Prostate gland (tissue), 2 donors: ENCODE data around the gene CDC45. TPM values are rescaled to one million over a fixed set of nuclear protein-coding genes. Genes with fewer than 3 reads are reported as not detected.

Experiments
- DNase-seq: peaks from one replicate; pipeline ENCODE4 v3.0.0-alpha.2; 2019; ENCODE audit warnings: low spot score
- H3K27ac ChIP-seq, 2 donors: fragments of 200-600 bp; sonication (generic); 2 replicates each; pipeline ENCODE4 v1.5.1; 2017 to 2019
- H3K27me3 ChIP-seq: fragments of 200-600 bp; sonication (generic); replicated peaks from 2 replicates; pipeline ENCODE4 v1.5.1; 2019; ENCODE audit not compliant: insufficient read depth
- H3K36me3 ChIP-seq, 2 donors: fragments of 200-600 bp; sonication (generic); 1 replicate in 1 of 2; 2 replicates in 1 of 2; pipeline versions ENCODE4 v1.5.1 to v1.8.1; 2017 to 2019
- H3K4me1 ChIP-seq: fragments of 200-600 bp; sonication (generic); replicated peaks from 2 replicates; pipeline ENCODE4 v1.5.1; 2019
- H3K4me3 ChIP-seq, 2 donors: fragments of 200-600 bp; sonication (generic); 2 replicates each; pipeline ENCODE4 v1.5.1; 2017 to 2019
- H3K9me3 ChIP-seq: fragments of 200-600 bp; sonication (generic); 2 replicates; pipeline ENCODE4 v1.5.1; 2017
- POLR2A ChIP-seq: fragments of 450-650 bp; IDR thresholded peaks from one replicate; pipeline ENCODE4 v1.6.1; 2016; ENCODE audit warnings: antibody characterized with exemption, mild to moderate bottlenecking
- POLR2AphosphoS5 ChIP-seq: sonication (generic); formaldehyde crosslinking; IDR thresholded peaks from one replicate; pipeline ENCODE4 v1.6.1; 2017; ENCODE audit warnings: antibody characterized with exemption
- whole genome bisulfite sequencing: methylation state at CpG from one replicate; pipeline ENCODE4 v1.1.5; 2018; 5-methylcytosine and 5-hydroxymethylcytosine counted together
- intact Hi-C: fragments of 100-400 bp; cut with DNase I; formaldehyde crosslinking; loops from one replicate; pipeline ENCODE4 v1.14.2; 2022
- total RNA-seq, 2 donors: library from RNA; depleted of rRNA; stranded (reverse); fragments of >200 nt; gene quantifications; one replicate each; pipeline ENCODE4 v1.1.0, GENCODE V29; 2016
- TF ChIP-seq, protein P1 (sequence below), 4 experiments: fragments of 200-600 bp in 2 of 4; fragments of 450-650 bp in 2 of 4; sonication (generic) in 2 of 4; IDR thresholded peaks; 1 replicate in 3 of 4; 2 replicates in 1 of 4; pipeline ENCODE4 v1.5.1; 2016 to 2019; ENCODE audit warnings: antibody characterized with exemption in 4 of 4, mild to moderate bottlenecking in 2 of 4, moderate library complexity in 2 of 4

Gene CDC45
- total RNA-seq, 2 donors from 2014 or later: 2.0 to 11.5 TPM

DNA sequence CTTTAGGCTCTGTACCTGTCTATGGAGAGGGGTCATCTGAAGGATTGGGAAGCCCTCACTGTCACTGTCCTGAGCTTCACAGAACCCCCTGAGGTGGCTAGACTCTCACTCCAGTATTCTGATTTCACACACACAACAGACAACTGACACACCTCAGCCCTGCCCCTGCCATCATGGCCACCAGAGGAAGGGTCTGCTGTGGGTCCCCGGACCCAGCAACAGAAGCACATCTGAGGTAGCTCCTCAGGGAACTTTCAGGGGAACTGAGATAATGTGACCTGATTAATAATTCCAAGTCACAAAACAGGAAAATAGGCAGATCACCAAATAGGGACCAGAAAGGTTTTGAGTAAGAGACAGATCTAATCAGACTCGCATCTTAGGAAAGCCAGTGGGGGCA, 24.7 kb upstream of the CDC45 start:
- intact Hi-C loops: no loop called here
- no peak overlapping the region for H3K27ac ChIP-seq
- TF ChIP-seq POLR2A: no peak
- TF ChIP-seq, protein P1, sequence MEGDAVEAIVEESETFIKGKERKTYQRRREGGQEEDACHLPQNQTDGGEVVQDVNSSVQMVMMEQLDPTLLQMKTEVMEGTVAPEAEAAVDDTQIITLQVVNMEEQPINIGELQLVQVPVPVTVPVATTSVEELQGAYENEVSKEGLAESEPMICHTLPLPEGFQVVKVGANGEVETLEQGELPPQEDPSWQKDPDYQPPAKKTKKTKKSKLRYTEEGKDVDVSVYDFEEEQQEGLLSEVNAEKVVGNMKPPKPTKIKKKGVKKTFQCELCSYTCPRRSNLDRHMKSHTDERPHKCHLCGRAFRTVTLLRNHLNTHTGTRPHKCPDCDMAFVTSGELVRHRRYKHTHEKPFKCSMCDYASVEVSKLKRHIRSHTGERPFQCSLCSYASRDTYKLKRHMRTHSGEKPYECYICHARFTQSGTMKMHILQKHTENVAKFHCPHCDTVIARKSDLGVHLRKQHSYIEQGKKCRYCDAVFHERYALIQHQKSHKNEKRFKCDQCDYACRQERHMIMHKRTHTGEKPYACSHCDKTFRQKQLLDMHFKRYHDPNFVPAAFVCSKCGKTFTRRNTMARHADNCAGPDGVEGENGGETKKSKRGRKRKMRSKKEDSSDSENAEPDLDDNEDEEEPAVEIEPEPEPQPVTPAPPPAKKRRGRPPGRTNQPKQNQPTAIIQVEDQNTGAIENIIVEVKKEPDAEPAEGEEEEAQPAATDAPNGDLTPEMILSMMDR (IDR thresholded peaks at IDR 0.05): no peak
- no peak for TF ChIP-seq POLR2AphosphoS5
- no peak overlapping the region for H3K4me3 ChIP-seq
- H3K4me1 ChIP-seq: no peaks in the 10 kb centered on the region
- no peak for DNase-seq
- 91% methylated on average over 2 of the region's 2 CpGs for WGBS
- peaks cover 8 to 14% of the 10 kb centered on the region in 2 donors for H3K36me3 ChIP-seq
- no peaks in the 10 kb centered on the region for H3K9me3 ChIP-seq
- H3K27me3 ChIP-seq: no peaks in the 10 kb centered on the region

DNA sequence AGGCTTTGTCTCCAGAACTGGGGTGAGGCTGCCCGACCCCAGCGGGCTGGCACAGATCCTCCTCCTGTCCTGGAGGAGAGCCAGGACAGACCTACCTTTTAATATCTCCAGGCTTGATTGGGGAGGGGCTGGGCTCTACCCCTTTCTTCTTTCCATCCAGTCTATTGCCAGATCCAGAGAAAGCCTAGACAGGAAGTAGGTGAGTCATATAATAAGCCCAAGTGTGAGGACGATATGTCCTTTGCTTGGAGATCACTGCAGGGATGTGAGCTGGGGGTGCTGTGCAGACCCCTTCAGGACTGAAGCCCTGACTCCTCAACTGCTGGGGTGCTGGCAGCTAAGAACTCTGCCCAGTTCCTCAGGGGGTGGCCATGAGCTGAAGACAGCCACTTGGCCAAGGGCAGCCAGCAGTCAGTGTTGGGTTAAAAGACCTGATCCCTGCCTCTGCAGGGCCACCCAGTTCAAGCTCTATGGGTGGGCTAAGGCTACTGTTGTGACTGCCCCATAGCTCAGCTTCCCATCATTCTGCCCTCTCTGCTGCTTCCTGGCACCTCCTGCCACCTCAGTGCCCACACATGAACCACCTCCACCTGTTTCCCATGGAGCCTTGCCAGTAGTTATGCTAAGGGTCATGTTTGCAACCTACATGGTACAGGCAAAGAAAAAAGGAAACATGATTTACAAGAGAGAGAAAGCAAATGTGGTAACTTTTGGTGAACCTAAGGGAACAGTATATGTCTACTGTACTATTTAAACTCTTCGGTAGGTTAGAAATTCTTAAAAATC, 23.9 kb upstream of the CDC45 start:
- 70% methylated on average over 4 of the region's 4 CpGs for WGBS
- Histone ChIP-seq H3K4me1 (no peaks in the 10 kb centered on the region), H3K27ac (no peak overlapping the region), H3K4me3 (no peak overlapping the region), H3K36me3 (peaks cover 8 to 14% of the 10 kb centered on the region in 2 donors), H3K27me3 (no peaks in the 10 kb centered on the region), H3K9me3 (no peaks in the 10 kb centered on the region)
- no peak for DNase-seq
- TF ChIP-seq, protein P1 (IDR thresholded peaks at IDR 0.05): no peak
- TF ChIP-seq POLR2A: no peak
- intact Hi-C loops: no loop called here

DNA sequence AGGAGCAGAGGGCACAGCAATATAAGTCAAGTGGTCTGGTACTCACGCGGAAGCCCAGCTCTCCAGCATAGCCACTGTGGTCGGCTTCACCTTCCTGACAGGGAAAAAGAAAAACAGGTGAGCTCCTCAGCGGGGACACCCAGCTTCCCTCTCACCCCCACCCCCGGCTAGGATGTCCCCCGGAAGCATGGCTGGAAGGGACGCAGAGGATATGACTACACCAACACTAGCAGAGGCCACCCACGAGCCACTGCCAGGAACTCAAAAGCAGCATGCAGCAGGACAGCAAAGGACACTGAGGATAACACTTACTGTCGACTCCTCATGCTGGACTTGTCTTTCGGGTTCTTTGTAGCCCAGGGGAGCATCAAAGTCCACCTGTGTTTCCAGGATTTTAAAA, 23.2 kb upstream of the CDC45 start:
- intact Hi-C loops: no loop called here
- no peak for DNase-seq

DNA sequence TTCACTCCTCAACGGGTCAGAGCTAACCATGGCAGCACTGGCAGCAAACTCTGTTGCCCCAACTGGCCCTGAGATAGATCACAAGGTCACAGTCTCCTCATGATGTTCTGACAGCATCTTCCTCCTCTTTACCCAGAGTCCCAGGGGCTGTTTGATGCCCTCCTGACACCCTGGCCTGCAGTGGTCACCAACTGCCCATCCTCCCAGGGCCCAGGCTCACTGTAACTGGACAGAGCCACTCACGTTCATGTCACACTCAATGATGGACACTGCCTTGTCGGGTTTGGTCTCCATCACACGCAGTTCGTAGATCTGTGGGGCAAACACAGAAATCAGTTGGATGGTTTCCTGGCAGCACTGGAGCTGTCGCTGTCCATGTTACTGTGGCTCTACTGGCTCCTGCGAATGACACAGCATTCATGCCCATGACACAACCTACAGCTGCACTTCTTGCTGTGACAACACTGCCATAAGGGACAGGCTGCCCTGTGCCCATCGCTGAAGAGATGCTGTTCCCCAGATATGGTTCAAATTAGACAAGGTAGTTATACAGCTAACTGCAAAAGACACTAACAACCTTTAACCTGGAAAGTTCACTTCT, 21.8 kb upstream of the CDC45 start:
- no peaks in the 10 kb centered on the region for H3K9me3 ChIP-seq
- DNase-seq: no peak
- no peaks in the 10 kb centered on the region for H3K4me1 ChIP-seq
- TF ChIP-seq, protein P1 (IDR thresholded peaks at IDR 0.05): no peak
- no peak for TF ChIP-seq POLR2AphosphoS5
- TF ChIP-seq POLR2A: no peak
- no peak overlapping the region for H3K27ac ChIP-seq
- intact Hi-C loops: no loop called here
- 97% methylated on average over 8 of the region's 8 CpGs for WGBS
- no peaks in the 10 kb centered on the region for H3K27me3 ChIP-seq
- H3K36me3 ChIP-seq: peaks cover 8 to 14% of the 10 kb centered on the region in 2 donors
- H3K4me3 ChIP-seq: no peak overlapping the region

More for the DNA sequence above, 23.2 kb upstream of the CDC45 start:
- Histone ChIP-seq H3K27ac (no peak overlapping the region), H3K9me3 (no peaks in the 10 kb centered on the region), H3K27me3 (no peaks in the 10 kb centered on the region), H3K36me3 (peaks cover 8 to 14% of the 10 kb centered on the region in 2 donors), H3K4me1 (no peaks in the 10 kb centered on the region), H3K4me3 (no peak overlapping the region)
- TF ChIP-seq POLR2AphosphoS5 (no peak), POLR2A (no peak)
- TF ChIP-seq, protein P1 (IDR thresholded peaks at IDR 0.05): no peak
- 91% methylated on average over 10 of the region's 10 CpGs for WGBS

DNA sequence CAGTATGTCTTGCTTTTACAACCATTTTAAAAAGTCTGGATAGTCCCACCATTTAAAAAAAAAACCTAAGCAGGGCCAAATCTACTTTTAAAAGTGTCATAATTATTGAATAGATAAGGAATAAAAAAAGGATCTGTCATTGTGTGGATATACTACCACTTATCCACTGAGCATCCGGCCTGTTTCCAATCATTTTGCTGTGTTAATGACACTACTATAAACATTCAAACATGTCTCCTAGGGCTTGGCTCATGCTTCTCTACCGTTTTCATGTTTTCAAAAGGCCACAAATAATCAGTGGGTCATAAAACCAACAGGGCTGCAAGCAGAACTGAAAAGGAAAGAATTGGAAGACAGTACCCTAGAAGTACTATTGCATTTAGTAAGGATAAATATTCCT, 19.7 kb upstream of the CDC45 start:
- TF ChIP-seq, protein P1 (IDR thresholded peaks at IDR 0.05): no peak
- TF ChIP-seq POLR2AphosphoS5 (no peak), POLR2A (no peak)
- WGBS: 68% methylated on average over 2 of the region's 2 CpGs
- intact Hi-C loops: no loop called here

More for the DNA sequence above, 19.7 kb upstream of the CDC45 start:
- Histone ChIP-seq H3K4me1 (no peaks in the 10 kb centered on the region), H3K4me3 (no peak overlapping the region), H3K27me3 (no peaks in the 10 kb centered on the region), H3K36me3 (peaks cover 17 to 18% of the 10 kb centered on the region in 2 donors), H3K9me3 (no peaks in the 10 kb centered on the region), H3K27ac (no peak overlapping the region)
- no peak for DNase-seq
